C4-2B (cell line): Measurements from ENCODE around the gene HOMER3.

Experiments
- H3K27ac ChIP-seq: fragments of 450-650 bp; 2 replicates; pipeline ENCODE4 v1.5.1; 2017
- ZFX ChIP-seq: fragments of 450-650 bp; IDR thresholded peaks from 2 replicates; pipeline ENCODE4 v1.6.1; 2017
- TF ChIP-seq, protein P1 (sequence below): fragments of 450-650 bp; conservative IDR thresholded peaks from 2 replicates; pipeline ENCODE4 v1.5.1; 2017; ENCODE audit warnings: mild to moderate bottlenecking

HOMER3 gene

DNA sequence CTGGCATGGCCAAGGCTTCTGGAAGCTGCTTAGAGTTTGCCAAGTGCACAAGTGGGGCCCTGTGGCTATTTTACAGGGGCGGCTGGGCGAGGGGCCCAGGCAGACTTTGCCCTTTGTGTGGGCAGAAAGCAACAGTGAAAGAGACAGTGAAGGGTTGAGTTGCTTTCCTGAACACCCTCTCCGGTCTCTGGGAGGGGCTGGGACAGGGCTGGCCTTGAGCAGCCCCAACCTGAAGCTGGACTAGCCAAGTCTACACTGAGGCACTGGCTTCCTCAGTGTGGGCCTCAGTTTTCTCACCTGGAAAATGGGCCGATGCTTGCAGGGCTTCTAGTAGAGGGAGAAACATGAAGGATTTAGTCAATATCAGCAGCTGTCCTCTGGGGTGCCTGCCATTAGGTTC, 2.4 kb upstream of the HOMER3 start:
- H3K27ac ChIP-seq, result no peak overlapping the region
- TF ChIP-seq, protein P1, sequence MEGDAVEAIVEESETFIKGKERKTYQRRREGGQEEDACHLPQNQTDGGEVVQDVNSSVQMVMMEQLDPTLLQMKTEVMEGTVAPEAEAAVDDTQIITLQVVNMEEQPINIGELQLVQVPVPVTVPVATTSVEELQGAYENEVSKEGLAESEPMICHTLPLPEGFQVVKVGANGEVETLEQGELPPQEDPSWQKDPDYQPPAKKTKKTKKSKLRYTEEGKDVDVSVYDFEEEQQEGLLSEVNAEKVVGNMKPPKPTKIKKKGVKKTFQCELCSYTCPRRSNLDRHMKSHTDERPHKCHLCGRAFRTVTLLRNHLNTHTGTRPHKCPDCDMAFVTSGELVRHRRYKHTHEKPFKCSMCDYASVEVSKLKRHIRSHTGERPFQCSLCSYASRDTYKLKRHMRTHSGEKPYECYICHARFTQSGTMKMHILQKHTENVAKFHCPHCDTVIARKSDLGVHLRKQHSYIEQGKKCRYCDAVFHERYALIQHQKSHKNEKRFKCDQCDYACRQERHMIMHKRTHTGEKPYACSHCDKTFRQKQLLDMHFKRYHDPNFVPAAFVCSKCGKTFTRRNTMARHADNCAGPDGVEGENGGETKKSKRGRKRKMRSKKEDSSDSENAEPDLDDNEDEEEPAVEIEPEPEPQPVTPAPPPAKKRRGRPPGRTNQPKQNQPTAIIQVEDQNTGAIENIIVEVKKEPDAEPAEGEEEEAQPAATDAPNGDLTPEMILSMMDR, result no peak
- no peak for TF ChIP-seq ZFX

DNA sequence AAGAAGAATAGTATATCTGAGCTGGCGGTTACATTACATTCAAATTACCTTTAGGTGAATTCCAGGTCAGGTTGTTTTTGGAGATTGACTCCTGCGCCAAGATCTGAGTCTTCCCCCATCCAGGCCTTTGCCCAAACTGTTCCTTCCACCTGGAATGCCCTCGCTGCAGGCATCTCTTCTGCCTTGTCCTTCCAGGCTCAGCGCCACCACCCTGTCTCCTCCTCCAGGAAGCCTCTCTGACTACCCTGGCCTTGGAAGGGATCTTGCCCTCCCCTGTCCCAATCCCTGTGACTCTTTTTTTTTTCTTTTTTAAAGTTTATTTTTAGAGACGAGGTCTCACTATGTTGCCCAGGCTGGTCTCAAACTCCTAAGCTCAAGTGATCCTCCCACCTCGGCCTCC, 1.7 kb upstream of the HOMER3 start:
- no peak overlapping the region for H3K27ac ChIP-seq
- no peak for TF ChIP-seq ZFX
- TF ChIP-seq, protein P1, result no peak

- H3K27ac ChIP-seq, result no peak overlapping the region
- TF ChIP-seq, protein P1, result no peak
- no peak for TF ChIP-seq ZFX
Measured at GRCh38 chr19:18941628-18942354, 774 bp upstream of the HOMER3 start.

DNA sequence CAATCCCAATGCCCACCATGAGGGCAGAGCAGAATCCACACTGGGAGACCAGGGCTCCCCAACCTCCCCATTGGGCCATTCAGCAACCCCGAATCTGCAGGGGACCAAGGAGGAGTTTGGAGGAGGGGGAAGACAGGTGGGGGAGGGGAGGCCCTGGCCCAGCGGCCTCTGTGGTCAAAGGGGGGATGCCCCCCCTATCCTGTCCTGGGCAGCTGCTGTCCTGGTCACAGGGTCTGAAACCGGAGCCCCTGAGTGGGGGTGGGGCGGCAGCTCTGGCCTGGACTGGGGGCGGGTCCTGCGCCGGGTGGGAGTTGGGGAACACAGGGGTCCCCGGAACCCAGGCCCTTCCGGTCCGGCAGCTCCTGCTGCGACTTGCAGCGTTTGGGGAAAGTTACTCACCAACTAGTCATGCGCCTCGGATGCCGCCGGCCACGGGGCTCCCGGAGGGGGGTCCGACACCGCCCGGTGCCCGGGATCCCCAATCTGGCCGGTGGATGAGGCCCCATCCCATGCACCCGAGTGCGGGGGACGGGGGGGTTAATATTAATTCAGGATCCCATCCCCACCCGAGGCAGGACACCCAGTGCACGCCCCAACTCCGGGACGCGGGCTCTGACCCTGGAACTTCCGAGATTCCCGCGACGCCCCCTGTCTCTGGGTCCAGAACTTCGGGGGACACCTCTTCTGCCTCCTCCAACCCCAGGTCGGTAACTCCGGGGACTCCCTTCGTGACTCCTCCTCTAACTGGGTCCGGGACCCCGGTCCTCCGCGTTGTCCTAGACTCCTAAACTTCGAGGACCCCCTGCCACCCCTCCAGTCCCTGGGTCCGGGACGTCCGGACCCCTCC, 872 bp downstream of the HOMER3 start:
- TF ChIP-seq, protein P1, result no peak
- no peak for TF ChIP-seq ZFX
- H3K27ac ChIP-seq, result peak overlapping the region; percentile 49

GRCh38 chr19:18939163-18939562, 1.9 kb downstream of the HOMER3 start:
- no peak overlapping the region for H3K27ac ChIP-seq
- TF ChIP-seq ZFX, result no peak
- TF ChIP-seq, protein P1, result no peak

DNA sequence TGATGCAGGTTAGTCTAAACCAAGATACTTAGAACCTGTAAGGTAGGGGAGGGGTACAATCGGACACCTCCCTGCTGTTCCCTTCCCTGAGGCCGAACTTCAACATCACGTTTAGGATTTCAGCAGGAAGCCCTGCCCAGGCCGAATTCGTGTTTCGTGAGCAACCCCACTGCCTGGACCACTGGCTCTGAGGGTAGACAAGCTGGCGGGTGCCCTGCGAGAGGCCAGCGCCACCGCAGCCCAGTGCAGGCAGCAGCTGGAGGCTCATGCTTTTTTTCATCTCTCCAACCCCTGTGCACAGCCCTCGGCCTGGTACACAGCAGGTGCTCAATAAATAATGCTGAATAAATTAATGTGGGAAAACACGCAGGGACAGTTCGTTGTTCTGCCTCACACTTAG, 7.7 kb downstream of the HOMER3 start:
- TF ChIP-seq, protein P1, result no peak
- no peak for TF ChIP-seq ZFX
- H3K27ac ChIP-seq, result no peak overlapping the region

DNA sequence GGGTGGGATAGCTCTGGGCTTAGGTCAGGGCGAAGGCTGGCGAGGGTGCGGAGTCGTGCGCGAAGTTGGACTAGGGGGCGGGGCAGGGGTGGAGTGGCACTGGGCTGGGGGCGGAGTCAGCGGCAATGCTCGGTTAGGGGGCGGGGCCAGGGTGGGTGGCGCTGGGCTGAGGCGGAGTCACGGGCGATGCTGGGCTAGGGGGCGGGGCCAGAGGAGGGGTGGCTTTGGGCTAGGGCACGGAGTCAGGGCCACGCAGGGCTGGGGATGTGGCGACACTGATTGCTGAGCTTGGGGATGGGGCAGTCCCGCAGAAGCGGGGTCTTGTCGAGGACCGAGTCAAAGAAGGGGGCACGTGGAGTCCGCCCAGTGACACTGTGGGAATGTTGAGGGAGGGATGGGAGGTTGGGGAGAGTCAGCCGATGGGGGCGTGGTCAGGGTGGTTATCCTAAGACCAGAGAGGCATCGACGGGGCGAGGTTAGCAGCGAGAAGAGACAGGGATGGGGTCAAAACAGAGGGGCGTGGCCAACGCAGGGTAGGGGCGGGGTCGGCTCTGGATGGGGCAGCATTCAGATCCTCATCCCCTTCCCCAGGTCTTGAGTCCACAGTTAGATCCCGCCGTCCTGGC, 8.7 kb downstream of the HOMER3 start:
- TF ChIP-seq, protein P1, result no peak
- TF ChIP-seq ZFX, result no peak
- no peak overlapping the region for H3K27ac ChIP-seq
